ENCODE data around the gene FCRL2.
"Not testable (repeated sequence)": the region's sequence is repeated elsewhere in the genome, so short reads cannot be mapped to it uniquely, and the experiment has no call there.

Gene FCRL2

DNA sequence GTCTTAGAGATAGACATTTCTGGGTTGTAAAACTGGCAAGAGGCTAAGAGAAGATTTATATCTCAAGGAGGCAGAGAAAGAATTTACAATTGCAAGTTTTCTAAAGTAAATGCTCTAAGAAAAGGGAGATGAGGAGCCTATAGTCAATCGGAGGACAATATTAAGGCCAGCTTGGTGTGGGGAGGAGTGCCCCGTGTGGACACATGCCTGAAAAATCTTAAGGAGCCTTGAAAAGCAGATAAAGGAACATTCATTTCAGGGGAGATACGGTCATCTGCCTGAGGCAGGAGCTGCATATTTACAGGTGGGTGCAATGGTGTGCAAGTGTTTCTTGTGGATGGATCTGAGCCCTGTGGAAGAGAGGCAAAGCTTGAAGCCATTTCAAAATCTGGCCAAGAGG, 25.6 kb downstream of the FCRL2 start:
- no peak for DNase-seq

- DNase-seq = no peak
These were observed 28.6 kb downstream of the FCRL2 start for GRCh38 chr1:157748262-157748817.

GRCh38 chr1:157739229-157739901, 37.6 kb downstream of the FCRL2 start:
- DNase-seq = no peak

DNA sequence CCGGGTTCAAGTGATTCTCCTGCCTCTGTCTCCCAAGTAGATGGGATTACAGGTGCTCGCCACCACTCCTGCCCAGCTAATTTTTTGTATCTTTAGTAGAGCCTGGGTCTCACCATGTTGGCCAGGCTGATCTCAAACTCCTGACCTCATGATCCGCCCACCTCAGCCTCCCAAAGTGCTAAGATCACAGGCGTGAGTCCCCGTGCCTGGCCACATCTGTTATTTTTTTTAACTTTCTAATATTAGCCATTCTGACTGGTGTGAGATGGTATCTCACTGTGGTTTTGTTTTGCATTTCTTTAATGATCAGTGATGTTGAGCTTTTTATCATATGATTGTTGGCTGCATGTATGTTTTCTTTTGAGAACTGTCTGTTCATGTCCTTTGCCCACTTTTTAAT, 40.9 kb downstream of the FCRL2 start:
- not testable (repeated sequence) for DNase-seq

- DNase-seq = no peak
These were observed 42.6 kb downstream of the FCRL2 start for GRCh38 chr1:157734321-157734720.

DNA sequence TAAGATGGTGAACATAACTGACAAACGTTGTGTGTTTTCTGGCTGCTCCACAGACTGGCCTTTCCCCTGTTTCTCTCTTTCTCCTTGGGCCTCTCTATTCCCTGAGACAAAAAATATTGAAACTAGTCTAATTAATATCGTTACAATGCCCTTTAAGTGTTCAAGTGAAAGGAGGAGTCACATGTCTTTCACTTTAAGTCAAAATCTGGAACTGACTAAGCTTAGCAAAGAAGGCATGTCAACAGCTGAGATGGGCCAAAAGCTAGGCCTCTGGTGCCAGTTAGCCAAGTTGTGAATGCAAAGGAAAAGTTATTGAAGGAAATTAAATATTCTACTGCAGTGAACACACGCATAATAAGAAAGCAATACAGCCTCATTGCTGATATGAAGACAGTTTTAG, 44.2 kb downstream of the FCRL2 start:
- DNase-seq = no peak

DNA sequence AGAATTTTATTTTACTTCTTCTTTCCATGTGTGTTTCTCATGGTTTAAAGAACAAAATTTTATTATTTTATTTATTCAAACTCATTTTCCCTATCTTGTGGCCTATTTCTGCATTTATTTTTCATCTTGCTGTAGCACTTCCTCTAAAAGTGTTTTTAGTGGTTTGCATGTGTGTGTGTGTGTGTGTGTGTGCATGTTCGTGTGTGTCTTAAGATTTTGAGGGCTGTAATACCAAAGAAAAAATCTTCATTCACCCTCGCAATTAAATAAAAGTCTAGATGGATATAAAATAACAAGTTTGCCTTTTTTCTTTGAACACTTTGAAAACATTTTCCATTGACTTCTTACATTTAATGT, 51.7 kb downstream of the FCRL2 start:
- DNase-seq = peak; percentile 55

DNA sequence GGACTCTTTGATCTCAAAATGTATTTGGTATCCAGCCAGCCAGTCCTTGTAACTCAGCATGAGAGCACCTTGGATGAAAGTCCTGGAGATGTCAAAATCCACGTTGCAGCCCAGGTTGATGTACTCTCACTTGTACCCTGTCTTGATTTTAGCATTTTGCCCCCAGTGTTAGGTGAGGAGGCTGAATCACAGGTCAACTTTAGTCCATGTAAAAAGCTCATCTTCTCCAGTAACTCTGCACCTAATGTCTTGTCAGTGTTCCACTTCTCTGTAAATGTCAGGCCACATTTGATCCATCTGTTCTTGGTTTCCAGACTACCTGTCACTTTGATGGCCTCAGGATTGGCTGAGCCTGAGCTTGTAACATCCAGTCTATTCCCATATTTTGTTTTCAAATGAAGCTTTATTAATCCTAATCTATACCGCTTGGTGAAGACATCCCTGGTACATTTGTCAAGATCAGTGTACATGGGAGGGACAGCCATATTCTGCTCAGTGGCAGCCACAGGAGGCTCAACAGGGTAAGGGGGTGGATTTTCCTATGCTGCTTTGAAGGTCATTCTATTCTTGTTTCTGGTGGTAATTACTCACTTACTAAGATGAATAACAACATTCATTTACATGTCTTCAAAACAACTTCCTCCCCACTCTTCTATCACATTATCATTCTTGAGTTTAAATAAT, 52.3 kb downstream of the FCRL2 start:
- no peak for DNase-seq

- DNase-seq = no peak
These were observed 53.8 kb downstream of the FCRL2 start for GRCh38 chr1:157723157-157723556.

- no peak for DNase-seq
These were observed 54.9 kb downstream of the FCRL2 start for GRCh38 chr1:157721985-157722384.

DNA sequence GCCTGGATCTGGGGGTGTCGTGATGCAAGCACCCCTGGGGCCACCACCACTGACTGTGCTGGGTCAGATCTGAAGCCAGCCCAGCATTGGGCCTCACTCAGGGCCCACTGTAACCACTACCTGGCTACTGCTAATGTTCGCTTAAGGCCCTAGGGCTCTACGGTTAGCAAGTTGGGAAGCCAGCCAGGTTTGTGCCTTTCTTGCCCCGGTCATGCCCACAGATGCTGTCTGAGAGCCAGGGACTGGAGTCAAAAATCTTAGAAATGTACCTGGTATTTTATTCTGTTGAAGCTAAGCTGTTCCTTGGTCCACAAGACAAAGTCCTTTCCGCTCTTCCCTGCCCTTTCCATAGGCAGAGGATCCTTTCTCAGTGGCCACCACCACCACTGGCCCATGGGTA, 61.2 kb downstream of the FCRL2 start:
- DNase-seq = no peak

GRCh38 chr1:157711802-157712201, 65.1 kb downstream of the FCRL2 start:
- no peak for DNase-seq

DNA sequence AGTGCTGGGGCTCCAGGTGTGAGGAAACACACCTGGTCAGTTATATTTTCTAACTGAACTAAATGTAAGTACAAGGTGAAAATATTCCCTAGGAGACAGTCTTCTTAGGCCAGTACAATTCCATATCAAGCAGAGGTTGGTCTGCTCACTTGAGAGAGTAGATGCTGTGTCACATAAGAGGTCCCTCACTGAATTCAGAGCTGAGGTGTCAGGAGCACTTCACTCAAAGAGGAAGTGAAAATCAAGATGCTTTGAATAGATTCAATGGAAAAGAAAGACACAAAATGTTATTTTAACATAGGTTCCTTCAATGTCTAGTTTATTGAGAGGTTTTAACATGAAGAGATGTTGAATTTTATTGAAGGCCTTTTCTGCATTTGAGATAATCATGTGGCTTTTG, 72.1 kb downstream of the FCRL2 start:
- no peak for DNase-seq

GRCh38 chr1:157703981-157704380, 73.0 kb downstream of the FCRL2 start:
- no peak for DNase-seq

DNA sequence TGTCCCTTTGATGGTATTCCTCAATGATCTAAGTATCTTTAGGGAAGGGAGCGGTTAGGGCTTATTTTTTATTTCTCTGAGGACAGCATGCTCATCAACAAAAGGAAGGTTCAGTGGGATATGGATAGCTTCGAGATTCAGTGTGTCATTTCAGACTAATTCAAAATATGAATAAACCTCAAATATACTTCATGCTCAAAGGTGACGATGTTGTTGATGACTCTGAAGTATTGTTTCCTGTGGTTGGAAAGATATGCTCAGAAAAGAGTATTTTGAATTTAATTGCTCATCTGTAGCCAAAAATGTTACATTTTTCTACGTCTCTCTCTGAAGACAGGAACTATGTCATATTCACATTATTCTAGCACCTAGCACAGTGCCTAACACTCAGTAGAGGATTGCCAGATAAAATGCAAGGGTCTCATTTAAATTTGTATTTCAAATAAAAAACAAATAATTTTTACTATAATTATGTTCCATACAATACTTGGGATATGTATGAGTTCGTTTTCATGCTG, 74.6 kb downstream of the FCRL2 start:
- DNase-seq = no peak

GRCh38 chr1:157700732-157701131, 76.2 kb downstream of the FCRL2 start, which contains the start of gene FCRL3:
Gene FCRL3 (minus strand): TSS chr1:157700769. CDS start chr1:157700489, 280 bp downstream.
- DNase-seq = peak; percentile 28

DNA sequence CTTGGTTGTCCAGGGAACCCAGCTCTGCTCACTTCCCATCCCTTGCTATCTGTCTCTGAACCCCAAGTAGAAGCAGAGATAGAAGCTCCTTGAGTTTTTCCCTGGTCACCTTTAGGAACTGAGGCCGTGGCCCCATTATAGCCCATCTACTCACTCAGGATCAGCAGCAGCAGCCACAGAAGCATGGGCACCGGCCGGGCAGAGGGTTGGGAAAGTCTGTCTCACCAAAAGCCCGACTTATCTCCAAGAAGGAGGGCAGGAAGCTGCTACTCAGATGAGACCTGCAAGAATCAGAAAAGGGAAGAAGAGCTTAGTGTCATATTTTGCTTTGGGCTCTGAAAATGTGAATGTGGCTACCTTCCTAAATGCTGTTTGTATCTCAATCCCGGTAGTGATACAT, 76.6 kb downstream of the FCRL2 start:
- DNase-seq = no peak

DNA sequence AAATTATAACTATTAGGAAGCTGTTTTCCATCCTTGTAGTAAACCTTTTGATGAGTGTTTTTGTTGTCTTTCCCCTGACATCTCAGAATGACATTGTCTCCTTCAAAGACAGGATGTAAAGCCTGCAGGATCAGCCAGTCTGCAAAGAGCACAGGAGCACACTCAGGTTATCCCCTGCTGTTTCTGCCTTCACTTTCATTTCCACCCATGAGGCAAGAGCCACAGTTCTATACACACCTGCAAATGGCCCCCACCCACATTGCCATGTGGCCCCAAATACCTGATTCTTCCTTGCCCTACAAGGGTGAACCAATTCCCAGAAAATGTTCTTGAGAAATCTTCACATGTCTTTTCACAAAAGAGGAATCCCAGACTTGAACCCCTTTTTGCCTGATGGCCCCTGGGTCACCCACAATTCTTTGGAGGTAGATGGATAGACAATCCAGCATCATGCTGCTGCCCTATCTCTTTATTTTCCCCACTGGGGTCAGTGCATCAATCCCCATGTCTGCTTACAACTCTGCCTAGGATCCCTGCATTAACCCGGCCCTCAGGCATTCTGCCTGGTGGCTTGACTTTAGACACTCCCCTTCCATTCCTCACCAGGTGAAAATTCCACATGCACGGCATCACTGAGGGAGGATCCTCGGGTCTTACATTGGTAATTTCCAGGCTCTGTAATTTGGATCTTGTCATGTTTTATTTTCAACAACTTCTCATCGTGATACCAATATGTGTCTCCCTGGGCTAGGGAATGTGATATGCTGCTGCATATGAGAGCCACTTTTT, 79.0 kb downstream of the FCRL2 start:
- DNase-seq = no peak

DNA sequence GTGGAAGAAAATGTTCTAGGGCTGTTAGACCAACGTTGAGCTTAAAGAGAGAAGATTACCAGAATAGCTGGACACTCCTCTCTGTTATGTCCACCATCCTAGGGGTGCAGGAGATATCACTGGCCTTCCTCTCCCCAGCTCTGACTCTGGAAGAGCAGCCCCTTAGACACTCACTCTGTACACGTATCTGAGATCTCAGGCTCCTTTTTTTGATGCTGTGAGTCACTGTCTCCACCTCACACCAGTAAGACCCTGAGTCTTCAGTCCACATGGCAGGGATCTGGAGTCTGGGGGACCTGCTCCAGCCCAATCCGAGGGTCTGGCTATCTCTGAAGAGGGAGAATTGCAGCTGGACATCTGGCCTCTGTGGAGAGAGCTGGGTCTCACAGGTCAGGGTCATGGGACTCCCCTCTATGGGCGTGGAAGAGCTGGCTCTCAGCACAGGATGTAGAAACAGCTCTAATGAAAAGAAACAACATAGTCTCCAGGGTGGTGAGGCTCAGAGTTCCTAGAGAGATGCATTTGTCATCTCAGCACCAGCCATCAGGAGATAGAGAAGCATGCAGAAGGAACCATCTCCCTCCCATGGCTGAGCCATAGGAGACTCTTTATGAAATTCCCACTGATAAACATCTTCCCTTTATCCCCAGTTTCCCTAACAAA, 79.8 kb downstream of the FCRL2 start:
- no peak for DNase-seq

Measured in CD4-positive, alpha-beta T cell treated with Interleukin-15 for 1 hour (primary cell).